HG03064 (cell line): ENCODE data around the gene PSMB2.

Source experiments
- ATAC-seq: cut with Tn5 transposase; IDR thresholded peaks from one replicate; pipeline ENCODE4 v1.9.1; 2021; ENCODE audit warnings: low read depth; ENCODE audit not compliant: unreplicated experiment

Gene PSMB2

GRCh38 chr1:35574125-35574654 lies 67.1 kb downstream of the PSMB2 start:
- no peak for ATAC-seq

- no peak for ATAC-seq
Measured at GRCh38 chr1:35573198-35574124, 67.9 kb downstream of the PSMB2 start, which contains the start of gene TFAP2E. TSS of gene TFAP2E (plus strand) at chr1:35573314. CDS start at chr1:35573578, 264 bp downstream.

GRCh38 chr1:35572296-35572695 lies 69.0 kb downstream of the PSMB2 start:
- no peak for ATAC-seq

GRCh38 chr1:35571263-35571662 lies 70.1 kb downstream of the PSMB2 start:
- ATAC-seq, result no peak

GRCh38 chr1:35570589-35571137 lies 70.7 kb downstream of the PSMB2 start:
- no peak for ATAC-seq

GRCh38 chr1:35569936-35570335 lies 71.4 kb downstream of the PSMB2 start:
- no peak for ATAC-seq

GRCh38 chr1:35568975-35569395 lies 72.3 kb downstream of the PSMB2 start:
- no peak for ATAC-seq

- no peak for ATAC-seq
Measured at GRCh38 chr1:35567947-35568558, 73.3 kb downstream of the PSMB2 start.

- no peak for ATAC-seq
Measured at GRCh38 chr1:35565742-35566133, 75.6 kb downstream of the PSMB2 start.

GRCh38 chr1:35564884-35565741 lies 76.2 kb downstream of the PSMB2 start:
- ATAC-seq, result no peak

GRCh38 chr1:35564037-35564883 lies 77.1 kb downstream of the PSMB2 start:
- ATAC-seq, result no peak

- ATAC-seq, result no peak
Measured at GRCh38 chr1:35563166-35563565, 78.2 kb downstream of the PSMB2 start.

- ATAC-seq, result no peak
Measured at GRCh38 chr1:35561972-35562680, 79.2 kb downstream of the PSMB2 start.

- ATAC-seq, result no peak
Measured at GRCh38 chr1:35561297-35561971, 79.9 kb downstream of the PSMB2 start.

GRCh38 chr1:35560256-35561225 lies 80.8 kb downstream of the PSMB2 start:
- ATAC-seq, result no peak

GRCh38 chr1:35559317-35559944 lies 81.9 kb downstream of the PSMB2 start:
- ATAC-seq, result no peak
